ENCODE results near the gene SIK3. TPM values are rescaled to one million over a fixed set of nuclear protein-coding genes. Genes with fewer than 3 reads are reported as not detected.
"Not testable (repeated sequence)": the region's sequence is repeated elsewhere in the genome, so short reads cannot be mapped to it uniquely, and the experiment has no call there.

The SIK3 gene
- total RNA-seq, 1 experiment from 2014 or later, result 33.3 TPM

- TF ChIP-seq CTCF (IDR thresholded peaks at IDR 0.05; ENCODE audit: unreplicated experiment), result no peak
- CTCF ChIA-PET, result interaction anchor here (0.6 kb wide), 1 partner anchor 10 kb away, joined by 3 read pairs; no protein-coding TSS in a partner anchor
- Mint-ChIP-seq H3K36me3 (ENCODE audit: insufficient read depth, unreplicated experiment) (peaks cover 2% of the 10 kb centered on the region), H3K9me3 (ENCODE audit: unreplicated experiment) (no peaks in the 10 kb centered on the region), H3K4me1 (ENCODE audit: insufficient read depth, unreplicated experiment) (no peaks in the 10 kb centered on the region), H3K4me3 (ENCODE audit: unreplicated experiment) (no peak overlapping the region), H3K27me3 (ENCODE audit: insufficient read depth, unreplicated experiment) (no peaks in the 10 kb centered on the region), H3K27ac (ENCODE audit: low read depth, unreplicated experiment) (no peak overlapping the region)
- POLR2A ChIA-PET, result interaction anchor here (0.9 kb wide), 1 partner anchor 24 kb away, joined by 3 read pairs; no protein-coding TSS in a partner anchor
- DNase-seq (ENCODE audit: unreplicated experiment), result no peak
- intact Hi-C loops (cut with micrococcal nuclease), result no loop called here
- BruUV-seq (replicated peaks), result no TSS peak
Observed at GRCh38 chr11:117055469-117055868, 42.8 kb downstream of the SIK3 start.

- H3K27ac Mint-ChIP-seq (ENCODE audit: low read depth, unreplicated experiment), result no peak overlapping the region
- intact Hi-C loops (cut with micrococcal nuclease), result no loop called here
Observed at GRCh38 chr11:117054382-117054781, 43.8 kb downstream of the SIK3 start.

GRCh38 chr11:117052196-117053149, 45.8 kb downstream of the SIK3 start:
- no peak for TF ChIP-seq CTCF (IDR thresholded peaks at IDR 0.05; ENCODE audit: unreplicated experiment)
- ChIA-PET CTCF (interaction anchor here (0.6 to 1.9 kb wide), 5 partner anchors 19 to 172 kb away, joined by 3 to 5 read pairs (median 3); no protein-coding TSS in a partner anchor), POLR2A (interaction anchor here (0.6 to 2.4 kb wide), 6 partner anchors 11 to 27 kb away, joined by 3 to 8 read pairs (median 4); no protein-coding TSS in a partner anchor)
- no TSS peak for BruUV-seq (replicated peaks)
- no peak for DNase-seq (ENCODE audit: unreplicated experiment)
- H3K36me3 Mint-ChIP-seq (ENCODE audit: insufficient read depth, unreplicated experiment), result no peaks in the 10 kb centered on the region
- no peaks in the 10 kb centered on the region for H3K27me3 Mint-ChIP-seq (ENCODE audit: insufficient read depth, unreplicated experiment)
- no peak overlapping the region for H3K4me3 Mint-ChIP-seq (ENCODE audit: unreplicated experiment)
- no peaks in the 10 kb centered on the region for H3K9me3 Mint-ChIP-seq (ENCODE audit: unreplicated experiment)
- H3K4me1 Mint-ChIP-seq (ENCODE audit: insufficient read depth, unreplicated experiment), result no peaks in the 10 kb centered on the region
- no peak overlapping the region for H3K27ac Mint-ChIP-seq (ENCODE audit: low read depth, unreplicated experiment)
- intact Hi-C loops (cut with micrococcal nuclease), result no loop called here

More at GRCh38 chr11:117054382-117054781, 43.8 kb downstream of the SIK3 start:
- Mint-ChIP-seq H3K9me3 (ENCODE audit: unreplicated experiment) (no peaks in the 10 kb centered on the region), H3K36me3 (ENCODE audit: insufficient read depth, unreplicated experiment) (no peaks in the 10 kb centered on the region), H3K4me3 (ENCODE audit: unreplicated experiment) (no peak overlapping the region), H3K4me1 (ENCODE audit: insufficient read depth, unreplicated experiment) (no peaks in the 10 kb centered on the region), H3K27me3 (ENCODE audit: insufficient read depth, unreplicated experiment) (no peaks in the 10 kb centered on the region)
- ChIA-PET POLR2A (interaction anchor here (1.3 kb wide), 1 partner anchor 18 kb away, joined by 3 read pairs; no protein-coding TSS in a partner anchor), CTCF (interaction anchor here (1.3 kb wide), 1 partner anchor 9 kb away, joined by 3 read pairs; no protein-coding TSS in a partner anchor)
- TF ChIP-seq CTCF (IDR thresholded peaks at IDR 0.05; ENCODE audit: unreplicated experiment), result no peak
- no TSS peak for BruUV-seq (replicated peaks)
- no peak for DNase-seq (ENCODE audit: unreplicated experiment)

- H3K4me3 Mint-ChIP-seq (ENCODE audit: unreplicated experiment); H3K36me3 Mint-ChIP-seq (ENCODE audit: insufficient read depth, unreplicated experiment); H3K4me1 Mint-ChIP-seq (ENCODE audit: insufficient read depth, unreplicated experiment); H3K27ac Mint-ChIP-seq (ENCODE audit: low read depth, unreplicated experiment); H3K9me3 Mint-ChIP-seq (ENCODE audit: unreplicated experiment); intact Hi-C loops (cut with micrococcal nuclease); BruUV-seq (replicated peaks); DNase-seq (ENCODE audit: unreplicated experiment); CTCF ChIA-PET; H3K27me3 Mint-ChIP-seq (ENCODE audit: insufficient read depth, unreplicated experiment): not testable (repeated sequence)
- POLR2A ChIA-PET, result interaction anchor here (0.9 to 1.2 kb wide), 2 partner anchors 25 to 57 kb away, joined by 3 read pairs; no protein-coding TSS in a partner anchor
Observed at GRCh38 chr11:117050121-117050520, 48.1 kb downstream of the SIK3 start.

GRCh38 chr11:117046627-117047026, 51.6 kb downstream of the SIK3 start:
- H3K36me3 Mint-ChIP-seq (ENCODE audit: insufficient read depth, unreplicated experiment); BruUV-seq (replicated peaks); H3K27ac Mint-ChIP-seq (ENCODE audit: low read depth, unreplicated experiment); H3K27me3 Mint-ChIP-seq (ENCODE audit: insufficient read depth, unreplicated experiment); CTCF ChIA-PET; intact Hi-C loops (cut with micrococcal nuclease); DNase-seq (ENCODE audit: unreplicated experiment); H3K4me3 Mint-ChIP-seq (ENCODE audit: unreplicated experiment); H3K9me3 Mint-ChIP-seq (ENCODE audit: unreplicated experiment): not testable (repeated sequence)
- H3K4me1 Mint-ChIP-seq (ENCODE audit: insufficient read depth, unreplicated experiment), result peaks cover 21% of the 10 kb centered on the region
- POLR2A ChIA-PET, result interaction anchor here (0.7 to 2.7 kb wide), 5 partner anchors 12 to 261 kb away, joined by 3 to 19 read pairs (median 4); no protein-coding TSS in a partner anchor
